ENCODE data around the gene KCNE3.

- TF ChIP-seq POLR2AphosphoS5 (IDR thresholded peaks at IDR 0.05; ENCODE audit: low read depth, low read length) (no peak), TAF1 (IDR thresholded peaks at IDR 0.05; ENCODE audit: low read depth, low read length) (no peak), POLR2A (IDR thresholded peaks at IDR 0.05; ENCODE audit: low read depth, low read length) (no peak), SPI1 (IDR thresholded peaks at IDR 0.05; ENCODE audit: low read depth, low read length) (no peak)
These were observed 20.5 kb upstream of the KCNE3 start for GRCh38 chr11:74487875-74488274.

Data from GM12891 (cell line).